IPS-18c (cell line): ENCODE measurements around the gene TLE4.

ENCODE experiments used
- H3K4me3 ChIP-seq: 2 replicates; pipeline ENCODE4 v1.7.0; 2013; ENCODE audit warnings: low read depth, mild to moderate bottlenecking, low read length, moderate library complexity; ENCODE audit not compliant: insufficient read depth
- H3K9me3 ChIP-seq: one replicate; pipeline ENCODE4 v1.6.1; 2013; ENCODE audit warnings: mild to moderate bottlenecking, low read length, moderate library complexity; ENCODE audit not compliant: control insufficient read depth, insufficient read depth

Gene TLE4

GRCh38 chr9:79759460-79759859 is 187.7 kb downstream of the TLE4 start:
- Histone ChIP-seq H3K9me3 (no peaks in the 10 kb centered on the region), H3K4me3 (no peak overlapping the region)

- Histone ChIP-seq H3K9me3 (no peaks in the 10 kb centered on the region), H3K4me3 (no peak overlapping the region)
Observed at GRCh38 chr9:79762070-79762469, 190.3 kb downstream of the TLE4 start.

- Histone ChIP-seq H3K9me3 (no peaks in the 10 kb centered on the region), H3K4me3 (no peak overlapping the region)
Observed at GRCh38 chr9:79763671-79764285, 192.0 kb downstream of the TLE4 start.

GRCh38 chr9:79764374-79764773 is 192.6 kb downstream of the TLE4 start:
- no peaks in the 10 kb centered on the region for H3K9me3 ChIP-seq

GRCh38 chr9:79765466-79765865 is 193.7 kb downstream of the TLE4 start:
- H3K9me3 ChIP-seq = no peaks in the 10 kb centered on the region

More at GRCh38 chr9:79764374-79764773, 192.6 kb downstream of the TLE4 start:
- H3K4me3 ChIP-seq = no peak overlapping the region

GRCh38 chr9:79766091-79766490 is 194.3 kb downstream of the TLE4 start:
- Histone ChIP-seq H3K4me3 (no peak overlapping the region), H3K9me3 (no peaks in the 10 kb centered on the region)

More at GRCh38 chr9:79765466-79765865, 193.7 kb downstream of the TLE4 start:
- no peak overlapping the region for H3K4me3 ChIP-seq

GRCh38 chr9:79768194-79768593 is 196.4 kb downstream of the TLE4 start:
- Histone ChIP-seq H3K4me3 (no peak overlapping the region), H3K9me3 (no peaks in the 10 kb centered on the region)

- Histone ChIP-seq H3K9me3 (no peaks in the 10 kb centered on the region), H3K4me3 (no peak overlapping the region)
Observed at GRCh38 chr9:79769476-79770275, 197.9 kb downstream of the TLE4 start.

- H3K9me3 ChIP-seq = no peaks in the 10 kb centered on the region
Observed at GRCh38 chr9:79774356-79774755, 202.6 kb downstream of the TLE4 start.

More at GRCh38 chr9:79774356-79774755, 202.6 kb downstream of the TLE4 start:
- H3K4me3 ChIP-seq = no peak overlapping the region
